IPS-18a (cell line): ENCODE measurements around the gene GAST.
A peak's percentile ranks its signal among the peaks of the same experiment; 100 is the strongest.

Experiments used
- H3K27ac ChIP-seq: one replicate; pipeline ENCODE4 v1.5.1; 2013; ENCODE audit warnings: low read length
- H3K27me3 ChIP-seq: one replicate; pipeline ENCODE4 v1.6.1; 2013; ENCODE audit warnings: mild to moderate bottlenecking, low read length; ENCODE audit not compliant: control insufficient read depth, insufficient read depth
- H3K36me3 ChIP-seq: one replicate; pipeline ENCODE4 v1.6.1; 2013; ENCODE audit warnings: low read depth, low read length; ENCODE audit not compliant: control insufficient read depth
- H3K4me1 ChIP-seq: one replicate; pipeline ENCODE4 v1.6.1; 2013; ENCODE audit warnings: low read depth, low read length; ENCODE audit not compliant: control insufficient read depth
- H3K4me3 ChIP-seq: one replicate; pipeline ENCODE4 v1.5.1; 2013; ENCODE audit warnings: low read length
- H3K9ac ChIP-seq: one replicate; pipeline ENCODE4 v1.6.1; 2013; ENCODE audit warnings: mild to moderate bottlenecking, low read length, moderate library complexity
- H3K9me3 ChIP-seq: one replicate; pipeline ENCODE4 v1.6.1; 2013; ENCODE audit warnings: low read depth, low read length; ENCODE audit not compliant: control insufficient read depth

Gene GAST, protein sequence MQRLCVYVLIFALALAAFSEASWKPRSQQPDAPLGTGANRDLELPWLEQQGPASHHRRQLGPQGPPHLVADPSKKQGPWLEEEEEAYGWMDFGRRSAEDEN

DNA sequence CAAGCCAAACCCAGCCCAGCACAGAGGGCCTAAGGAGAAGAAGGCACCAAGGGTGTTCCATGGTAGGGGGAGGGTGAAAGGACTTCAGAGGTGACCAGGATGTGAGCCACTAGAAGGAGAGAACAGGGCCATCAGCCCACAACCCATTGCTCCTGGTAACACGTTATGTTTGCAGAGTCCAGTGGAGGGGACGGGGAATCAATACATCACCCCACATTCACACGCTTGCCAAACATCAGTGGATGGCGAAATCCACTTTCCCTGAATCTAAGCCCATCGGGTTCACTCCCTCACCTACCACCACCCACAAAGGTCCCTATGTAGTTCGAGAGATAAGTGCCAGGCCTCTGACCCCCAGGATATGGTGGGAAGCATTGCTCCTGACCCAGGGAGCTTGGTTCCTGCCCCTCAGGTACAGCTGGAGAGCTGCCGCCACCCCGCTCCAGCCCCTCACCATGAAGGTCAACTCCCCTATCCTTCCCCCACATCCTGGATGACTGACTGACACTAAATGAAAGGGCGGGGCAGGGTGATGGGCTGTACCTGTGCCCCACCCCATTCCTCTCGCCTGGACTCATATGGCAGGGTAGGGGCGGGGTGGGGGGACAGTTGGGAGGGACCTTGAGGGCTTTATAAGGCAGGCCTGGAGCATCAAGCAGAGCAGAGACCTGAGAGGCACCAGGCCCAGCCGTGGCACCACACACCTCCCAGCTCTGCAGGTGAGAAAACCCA lies at the start of gene GAST:
TSS of gene GAST (plus strand) at position 663 of the 732 bp plus-strand sequence. CDS start 3,106 bp downstream, outside the sequence.
- no peak within 1 kb of the TSS for H3K27ac ChIP-seq
- H3K4me3 ChIP-seq = no peak within 1 kb of the TSS
- no peaks in the 10 kb centered on the region for H3K36me3 ChIP-seq
- no peaks in the 10 kb centered on the region for H3K4me1 ChIP-seq
- H3K9me3 ChIP-seq = no peaks in the 10 kb centered on the region
- no peak within 1 kb of the TSS for H3K9ac ChIP-seq
- peaks cover 52% of the 10 kb centered on the region for H3K27me3 ChIP-seq

DNA sequence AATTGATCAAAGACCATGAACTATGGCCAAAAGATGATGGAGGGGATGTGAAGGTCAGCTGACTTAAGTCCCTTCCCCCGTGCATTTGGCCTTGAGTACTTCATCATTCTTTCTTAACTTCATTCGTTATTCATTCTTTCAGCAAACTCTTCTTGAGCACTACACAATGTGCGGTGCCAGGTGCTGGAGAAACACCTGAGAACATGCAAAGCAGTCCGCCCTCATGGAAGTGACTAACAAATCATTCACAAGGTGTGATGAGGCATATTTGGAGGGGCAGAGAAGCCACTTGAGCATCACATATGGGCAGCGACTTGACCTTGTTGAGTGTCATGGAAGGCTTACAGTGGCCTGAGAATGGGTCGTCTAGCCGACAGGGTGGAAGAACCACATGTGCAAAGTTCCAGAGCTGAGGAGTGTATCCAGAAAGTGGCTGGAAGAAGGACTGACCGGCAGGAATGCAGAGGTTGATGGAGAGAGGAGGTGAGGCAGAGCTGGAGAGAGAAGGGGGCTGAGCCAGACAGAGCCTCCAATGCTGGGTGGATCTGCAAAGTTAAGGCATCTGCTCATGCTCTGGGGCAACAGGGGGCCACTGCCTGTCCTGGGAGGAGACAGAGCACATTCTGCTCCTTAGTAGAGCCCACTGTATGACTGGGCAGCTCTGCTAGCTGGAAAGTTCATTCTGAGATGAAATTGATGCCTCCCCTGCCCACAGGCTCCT lies 48.5 kb upstream of the GAST start:
- no peaks in the 10 kb centered on the region for H3K36me3 ChIP-seq
- H3K9ac ChIP-seq = no peak overlapping the region
- H3K4me3 ChIP-seq = no peak overlapping the region
- peaks cover 11% of the 10 kb centered on the region for H3K4me1 ChIP-seq
- H3K27ac ChIP-seq = no peak overlapping the region
- H3K9me3 ChIP-seq = no peaks in the 10 kb centered on the region
- H3K27me3 ChIP-seq = peaks cover 6% of the 10 kb centered on the region

- Histone ChIP-seq H3K9ac (no peak overlapping the region), H3K27me3 (peaks cover 6% of the 10 kb centered on the region), H3K4me1 (peaks cover 11% of the 10 kb centered on the region), H3K36me3 (no peaks in the 10 kb centered on the region), H3K9me3 (no peaks in the 10 kb centered on the region), H3K4me3 (no peak overlapping the region), H3K27ac (no peak overlapping the region)
These were observed 48.0 kb upstream of the GAST start for GRCh38 chr17:41664172-41664457.

DNA sequence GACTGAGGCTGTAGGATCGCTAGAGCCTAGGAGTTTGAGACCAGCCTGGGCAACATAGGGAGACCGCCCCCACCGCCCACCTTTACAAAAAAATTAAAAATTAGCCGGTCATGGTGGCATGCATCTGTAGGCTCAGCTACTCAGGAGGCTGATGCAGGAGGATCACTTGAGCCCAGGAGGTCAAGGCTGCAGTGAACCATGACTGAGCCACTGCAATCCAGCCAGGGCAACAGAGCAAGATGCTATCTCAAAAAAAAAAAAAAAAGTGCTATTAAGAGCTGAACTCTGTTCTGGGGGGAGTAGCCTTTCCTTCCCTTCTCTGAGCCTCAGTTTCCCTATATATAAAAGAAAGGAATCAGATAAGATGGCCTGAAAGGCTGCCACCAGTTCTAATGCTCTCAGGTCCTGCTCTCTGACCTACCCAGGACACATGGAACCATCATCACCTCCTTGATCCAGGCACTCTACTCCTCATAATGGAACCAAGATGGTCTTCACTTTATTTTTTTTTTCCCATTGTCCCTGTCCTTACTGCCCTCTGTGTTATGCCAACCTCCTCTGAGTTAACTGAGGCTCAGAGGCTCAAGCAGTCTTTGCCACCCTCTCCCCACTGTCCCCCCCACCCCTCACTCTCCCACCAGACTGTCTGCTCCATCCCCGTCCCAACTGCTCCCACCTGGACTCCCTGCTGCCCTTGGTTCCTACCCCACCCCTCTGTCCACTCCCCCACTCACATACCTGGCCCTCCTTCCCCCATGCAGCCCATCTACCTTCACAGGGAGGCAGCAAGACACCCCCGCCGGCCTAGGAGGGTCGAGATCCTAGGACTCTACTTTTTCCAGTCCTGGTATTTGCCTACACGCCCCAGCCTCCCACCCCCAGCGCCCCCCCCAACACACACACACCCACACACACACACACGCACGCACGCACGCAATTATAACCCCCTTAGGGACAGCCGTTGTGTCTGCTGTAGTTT lies 47.3 kb upstream of the GAST start:
- H3K4me3 ChIP-seq = peak overlapping the region; percentile 64
- H3K36me3 ChIP-seq = no peaks in the 10 kb centered on the region
- H3K9ac ChIP-seq = no peak overlapping the region
- H3K4me1 ChIP-seq = peaks cover 11% of the 10 kb centered on the region
- H3K27me3 ChIP-seq = peaks cover 6% of the 10 kb centered on the region
- no peaks in the 10 kb centered on the region for H3K9me3 ChIP-seq
- no peak overlapping the region for H3K27ac ChIP-seq

- Histone ChIP-seq H3K9ac (peak overlapping the region; percentile 53), H3K36me3 (no peaks in the 10 kb centered on the region), H3K4me3 (peak overlapping the region; percentile 64), H3K27me3 (peaks cover 6% of the 10 kb centered on the region), H3K9me3 (no peaks in the 10 kb centered on the region), H3K27ac (no peak overlapping the region), H3K4me1 (peaks cover 11% of the 10 kb centered on the region)
These were observed 46.4 kb upstream of the GAST start for GRCh38 chr17:41665566-41666236.

- Histone ChIP-seq H3K36me3 (no peaks in the 10 kb centered on the region), H3K9me3 (no peaks in the 10 kb centered on the region), H3K27ac (no peak overlapping the region), H3K27me3 (peaks cover 6% of the 10 kb centered on the region), H3K9ac (peak overlapping the region; percentile 53), H3K4me1 (peaks cover 11% of the 10 kb centered on the region), H3K4me3 (peak overlapping the region; percentile 64)
These were observed 45.9 kb upstream of the GAST start for GRCh38 chr17:41666237-41666641.

DNA sequence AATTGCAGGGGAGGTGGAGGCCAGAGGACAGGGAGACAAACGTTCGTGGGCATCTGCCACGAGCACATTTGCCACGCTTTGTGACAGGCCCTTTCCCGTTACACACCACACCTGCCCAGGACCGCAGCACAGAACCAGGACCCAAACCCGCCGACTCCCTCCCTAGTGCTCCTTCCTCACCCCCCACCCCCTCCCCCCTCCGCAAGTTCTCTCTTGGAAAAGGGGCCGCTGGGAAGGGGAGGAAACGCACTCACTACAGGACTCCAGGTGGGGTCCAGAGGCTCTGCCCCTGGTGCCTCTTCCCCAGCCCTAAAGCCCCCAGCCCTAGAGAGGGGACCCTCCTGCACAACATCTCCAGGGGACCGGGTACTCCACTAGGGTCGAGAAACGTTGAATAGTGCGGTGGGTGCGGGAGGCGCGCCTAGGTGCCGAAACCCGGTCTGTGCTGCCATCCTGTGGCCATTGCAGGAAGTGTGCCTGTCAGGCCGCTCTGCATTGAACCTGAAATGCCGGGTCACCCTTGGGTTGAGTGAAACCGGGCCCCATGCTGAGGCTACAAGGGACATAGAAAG lies 45.3 kb upstream of the GAST start:
- Histone ChIP-seq H3K9ac (no peak overlapping the region), H3K27me3 (peaks cover 6% of the 10 kb centered on the region), H3K4me3 (peak overlapping the region; percentile 64), H3K36me3 (no peaks in the 10 kb centered on the region), H3K4me1 (peaks cover 11% of the 10 kb centered on the region), H3K27ac (no peak overlapping the region), H3K9me3 (no peaks in the 10 kb centered on the region)

DNA sequence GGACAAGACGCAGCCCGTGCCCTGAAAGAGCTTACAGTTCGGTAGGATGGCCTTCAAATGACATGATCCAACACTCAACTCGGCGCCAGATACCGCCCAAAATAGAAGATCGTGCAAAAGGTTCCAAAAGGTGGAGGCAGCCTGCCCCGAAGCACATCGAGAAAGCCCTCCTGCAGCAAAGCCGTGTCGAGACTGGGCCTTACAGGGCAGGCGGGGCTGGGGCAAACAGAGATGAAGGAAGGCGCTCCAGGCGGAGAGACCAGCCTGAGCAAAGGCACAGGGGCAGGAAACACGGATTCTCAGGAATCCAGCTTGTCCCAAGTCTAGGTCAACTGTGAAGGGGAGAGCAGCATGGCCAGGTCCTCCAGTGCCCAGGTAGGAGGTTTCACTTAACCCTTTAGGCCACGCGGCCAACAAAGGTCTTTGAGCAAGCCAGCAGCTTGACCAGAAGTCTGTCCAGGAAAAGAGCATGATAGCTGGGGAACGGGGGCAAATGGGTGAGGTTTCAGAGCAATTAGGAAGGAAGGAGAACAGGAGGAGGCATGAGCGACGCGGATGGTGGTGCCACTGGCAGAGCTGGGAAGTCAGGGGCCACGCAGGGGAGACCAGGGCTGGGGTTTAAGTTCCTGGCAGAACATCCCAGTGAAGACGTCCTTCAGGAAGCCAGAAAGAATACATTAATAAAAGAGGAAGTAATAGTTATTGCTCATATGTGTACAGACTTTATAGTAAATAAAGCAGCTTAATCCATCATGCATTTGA lies 44.7 kb upstream of the GAST start:
- Histone ChIP-seq H3K4me3 (peak overlapping the region; percentile 64), H3K27me3 (peaks cover 6% of the 10 kb centered on the region), H3K9ac (no peak overlapping the region), H3K36me3 (no peaks in the 10 kb centered on the region), H3K27ac (no peak overlapping the region), H3K9me3 (no peaks in the 10 kb centered on the region), H3K4me1 (peaks cover 11% of the 10 kb centered on the region)

- Histone ChIP-seq H3K9me3 (no peaks in the 10 kb centered on the region), H3K27me3 (peaks cover 6% of the 10 kb centered on the region), H3K36me3 (no peaks in the 10 kb centered on the region), H3K9ac (no peak overlapping the region), H3K27ac (no peak overlapping the region), H3K4me1 (peaks cover 22% of the 10 kb centered on the region), H3K4me3 (no peak overlapping the region)
These were observed 40.0 kb upstream of the GAST start for GRCh38 chr17:41672153-41672552.
